MG63 (cell line): ENCODE measurements around the gene ATXN7L3. TPM values are rescaled to one million over a fixed set of nuclear protein-coding genes. Genes with fewer than 3 reads are reported as not detected.

Source experiments
- DNase-seq: peaks from one replicate; pipeline ENCODE4 v3.0.0-alpha.2; 2020
- H3K27me3 ChIP-seq: fragments of 250-450 bp; sonication (Bioruptor Pico); 2 replicates; pipeline ENCODE4 v1.5.1; 2020; ENCODE audit warnings: mild to moderate bottlenecking, moderate library complexity
- H3K36me3 ChIP-seq: fragments of 250-450 bp; sonication (Bioruptor Pico); 2 replicates; pipeline ENCODE4 v1.5.1; 2020; ENCODE audit warnings: mild to moderate bottlenecking, moderate library complexity
- H3K4me3 ChIP-seq: fragments of 250-450 bp; sonication (Bioruptor Pico); 2 replicates; pipeline ENCODE4 v1.5.1; 2020; ENCODE audit warnings: mild to moderate bottlenecking, moderate library complexity
- H3K9me3 ChIP-seq: fragments of 250-450 bp; sonication (Bioruptor Pico); 2 replicates; pipeline ENCODE4 v1.5.1; 2020; ENCODE audit warnings: mild to moderate bottlenecking, moderate library complexity
- total RNA-seq: library from RNA; depleted of rRNA; stranded (reverse); fragments of >200 nt; shearing (Covaris generic); gene quantifications from 2 replicates; pipeline ENCODE4 v1.2.3, GENCODE V29; 2014; ENCODE audit warnings: low replicate concordance

ATXN7L3 gene
- total RNA-seq, 1 experiment from 2014 or later: 37.0 TPM

DNA sequence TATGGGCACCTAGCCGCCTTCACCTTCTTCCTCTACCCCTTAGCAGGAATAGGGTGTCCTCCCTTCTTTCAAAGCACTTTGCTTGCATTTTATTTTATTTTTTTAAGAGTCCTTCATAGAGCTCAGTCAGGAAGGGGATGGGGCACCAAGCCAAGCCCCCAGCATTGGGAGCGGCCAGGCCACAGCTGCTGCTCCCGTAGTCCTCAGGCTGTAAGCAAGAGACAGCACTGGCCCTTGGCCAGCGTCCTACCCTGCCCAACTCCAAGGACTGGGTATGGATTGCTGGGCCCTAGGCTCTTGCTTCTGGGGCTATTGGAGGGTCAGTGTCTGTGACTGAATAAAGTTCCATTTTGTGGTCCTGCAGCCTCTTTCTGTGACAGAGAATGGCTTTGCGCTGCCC lies 8.3 kb downstream of the ATXN7L3 start:
- Histone ChIP-seq H3K4me3 (no peak overlapping the region), H3K36me3 (peaks cover 57% of the 10 kb centered on the region), H3K9me3 (no peaks in the 10 kb centered on the region), H3K27me3 (no peaks in the 10 kb centered on the region)
- DNase-seq: no peak

DNA sequence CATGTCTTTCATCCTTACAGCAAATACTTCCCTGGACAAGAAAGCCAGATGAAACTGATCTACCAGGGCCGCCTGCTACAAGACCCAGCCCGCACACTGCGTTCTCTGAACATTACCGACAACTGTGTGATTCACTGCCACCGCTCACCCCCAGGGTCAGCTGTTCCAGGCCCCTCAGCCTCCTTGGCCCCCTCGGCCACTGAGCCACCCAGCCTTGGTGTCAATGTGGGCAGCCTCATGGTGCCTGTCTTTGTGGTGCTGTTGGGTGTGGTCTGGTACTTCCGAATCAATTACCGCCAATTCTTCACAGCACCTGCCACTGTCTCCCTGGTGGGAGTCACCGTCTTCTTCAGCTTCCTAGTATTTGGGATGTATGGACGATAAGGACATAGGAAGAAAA lies 9.2 kb downstream of the ATXN7L3 start:
- H3K4me3 ChIP-seq: no peak overlapping the region
- no peaks in the 10 kb centered on the region for H3K9me3 ChIP-seq
- H3K36me3 ChIP-seq: peaks cover 50% of the 10 kb centered on the region
- no peak for DNase-seq
- H3K27me3 ChIP-seq: no peaks in the 10 kb centered on the region

DNA sequence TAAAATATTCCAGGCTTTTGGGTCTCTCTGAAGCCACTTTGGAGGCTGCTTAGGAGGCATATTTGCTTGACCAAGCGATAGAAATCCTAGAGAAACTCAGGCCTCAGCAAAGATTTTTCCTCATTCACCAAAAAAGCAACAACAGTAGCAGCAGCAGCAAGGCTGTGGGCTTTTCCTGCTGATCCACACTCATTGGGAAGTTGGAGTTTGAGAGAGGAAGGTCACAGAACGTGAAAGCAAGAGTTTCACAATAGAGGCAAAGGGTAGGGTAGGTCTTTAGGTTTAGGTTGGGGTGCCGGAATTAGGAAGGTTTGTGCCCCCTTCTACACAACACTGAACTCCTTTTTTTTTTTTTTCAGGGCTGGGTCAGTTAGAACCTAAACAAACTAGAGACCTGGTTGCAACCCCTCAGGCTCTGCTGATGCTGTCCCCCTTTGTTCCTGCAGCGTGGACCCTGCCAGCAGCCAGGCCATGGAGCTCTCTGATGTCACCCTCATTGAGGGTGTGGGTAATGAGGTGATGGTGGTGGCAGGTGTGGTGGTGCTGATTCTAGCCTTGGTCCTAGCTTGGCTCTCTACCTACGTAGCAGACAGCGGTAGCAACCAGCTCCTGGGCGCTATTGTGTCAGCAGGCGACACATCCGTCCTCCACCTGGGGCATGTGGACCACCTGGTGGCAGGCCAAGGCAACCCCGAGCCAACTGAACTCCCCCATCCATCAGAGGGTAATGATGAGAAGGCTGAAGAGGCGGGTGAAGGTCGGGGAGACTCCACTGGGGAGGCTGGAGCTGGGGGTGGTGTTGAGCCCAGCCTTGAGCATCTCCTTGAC lies 10.9 kb downstream of the ATXN7L3 start:
- no peak overlapping the region for H3K4me3 ChIP-seq
- DNase-seq: no peak
- no peaks in the 10 kb centered on the region for H3K9me3 ChIP-seq
- no peaks in the 10 kb centered on the region for H3K27me3 ChIP-seq
- peaks cover 35% of the 10 kb centered on the region for H3K36me3 ChIP-seq

DNA sequence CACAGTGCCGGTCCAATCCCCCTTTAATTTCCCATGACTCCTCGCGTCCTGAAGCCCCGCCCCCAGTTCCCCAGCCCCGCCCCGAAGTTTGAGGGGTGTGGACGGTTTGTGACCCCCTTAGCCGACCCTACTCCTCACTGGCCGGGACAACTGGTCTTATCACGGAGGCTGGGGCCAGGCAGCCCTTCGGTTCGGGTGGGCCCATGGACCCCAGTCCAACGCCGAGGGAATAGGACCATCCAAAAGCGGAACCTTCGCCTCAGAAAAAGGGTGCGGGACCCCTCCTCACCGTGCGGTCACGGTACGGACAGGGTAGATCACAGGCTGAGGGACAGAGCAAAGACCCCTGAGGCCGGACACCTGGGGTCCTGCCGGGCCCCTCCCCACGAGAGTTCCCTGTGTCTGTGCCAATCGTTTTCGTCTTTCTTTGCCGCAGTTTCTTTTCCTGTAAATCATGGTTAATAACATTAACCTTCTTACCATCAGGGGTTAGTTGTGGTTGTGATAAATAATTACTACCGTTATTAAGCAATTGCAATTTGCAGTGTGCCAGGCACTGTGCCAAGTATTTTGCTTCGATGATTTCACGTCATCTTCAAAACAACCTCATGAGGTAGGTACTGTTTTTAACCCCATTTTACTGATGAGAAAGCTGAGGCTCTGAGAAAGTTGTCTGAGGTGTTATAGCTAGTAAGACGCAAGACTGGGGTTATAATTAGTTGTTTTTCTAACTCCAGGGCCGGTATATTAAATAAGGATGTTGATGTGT lies 12.4 kb downstream of the ATXN7L3 start:
- Histone ChIP-seq H3K27me3 (no peaks in the 10 kb centered on the region), H3K4me3 (peak overlapping the region; percentile 84), H3K36me3 (peaks cover 24% of the 10 kb centered on the region), H3K9me3 (no peaks in the 10 kb centered on the region)
- no peak for DNase-seq

DNA sequence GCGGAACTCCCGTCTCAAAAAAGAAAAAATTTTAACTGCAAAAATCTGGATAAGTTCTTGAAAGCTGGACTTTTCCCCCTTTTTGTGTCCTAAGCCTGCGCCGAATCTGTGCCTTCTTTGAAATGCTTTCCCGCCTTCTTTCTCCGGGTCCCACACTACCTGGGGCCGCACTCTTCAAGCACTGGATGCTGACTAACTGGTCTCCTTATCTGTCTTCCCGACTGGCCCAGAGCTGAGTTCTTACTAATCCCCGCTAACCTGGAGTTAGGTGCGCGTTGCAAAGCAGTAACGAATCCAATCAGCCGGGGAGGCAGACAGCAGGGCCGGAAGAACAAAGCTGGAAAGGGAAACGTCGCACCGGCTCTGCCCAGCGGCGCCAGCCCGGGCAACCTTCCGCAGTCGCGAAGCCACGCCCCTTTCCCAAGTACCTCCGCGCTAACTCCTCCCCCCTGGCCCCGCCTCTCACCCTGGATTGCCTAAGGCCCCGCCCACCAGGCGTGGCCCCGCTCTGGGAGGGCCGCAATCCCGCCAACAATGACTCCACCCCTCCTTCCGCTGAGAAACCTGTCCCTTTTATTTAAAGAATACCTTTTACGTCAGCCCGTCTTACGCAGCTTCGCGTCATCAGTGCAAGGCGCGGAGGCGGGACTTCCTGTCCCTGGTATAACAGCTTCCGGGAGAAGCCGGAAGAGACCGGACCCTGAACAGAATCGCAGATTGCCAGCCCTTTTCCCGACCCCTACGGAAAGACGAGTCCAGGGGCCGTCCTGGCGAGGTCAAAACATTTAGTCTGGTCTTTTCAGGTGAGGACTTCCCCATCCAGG lies 13.2 kb downstream of the ATXN7L3 start, which contains the start of gene TMUB2:
TMUB2 (plus strand) TSS at position 666 of the 824 bp plus-strand sequence. CDS start 737 bp downstream, outside the sequence.
- no peaks in the 10 kb centered on the region for H3K9me3 ChIP-seq
- H3K36me3 ChIP-seq: peaks cover 29% of the 10 kb centered on the region
- peak within 1 kb of the TSS; percentile 84 for H3K4me3 ChIP-seq
- DNase-seq: peak; percentile 97
- no peaks in the 10 kb centered on the region for H3K27me3 ChIP-seq

DNA sequence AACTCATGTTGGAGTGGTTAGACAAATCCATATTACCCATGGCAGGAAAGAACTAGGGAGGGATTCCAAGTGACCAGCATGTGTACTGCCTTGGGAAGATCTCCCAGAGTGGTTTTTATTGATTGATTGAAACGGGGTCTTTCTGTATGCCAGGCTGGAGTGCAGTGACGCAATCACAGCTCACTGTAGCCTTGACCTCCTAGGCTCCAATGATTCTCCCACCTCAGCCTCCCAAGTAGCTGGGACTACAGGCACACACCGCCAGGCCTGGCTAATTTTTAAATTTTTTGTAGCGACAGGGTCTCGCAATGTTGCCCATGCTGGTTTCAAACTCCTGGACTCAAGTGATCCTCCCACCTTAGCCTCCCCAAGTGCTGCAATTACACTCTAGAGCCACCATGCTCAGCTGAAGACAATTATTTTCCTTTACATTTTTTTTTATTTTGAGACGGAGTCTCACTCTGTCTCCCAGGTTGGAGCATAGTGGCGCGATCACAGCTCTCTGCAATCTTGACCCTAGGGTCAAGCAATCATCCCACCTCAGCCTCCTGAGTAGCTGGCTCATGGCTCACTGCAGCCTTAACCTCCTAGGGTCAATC lies 15.4 kb downstream of the ATXN7L3 start:
- Histone ChIP-seq H3K27me3 (no peaks in the 10 kb centered on the region), H3K4me3 (no peak overlapping the region), H3K9me3 (no peaks in the 10 kb centered on the region), H3K36me3 (peaks cover 14% of the 10 kb centered on the region)
- DNase-seq: no peak

DNA sequence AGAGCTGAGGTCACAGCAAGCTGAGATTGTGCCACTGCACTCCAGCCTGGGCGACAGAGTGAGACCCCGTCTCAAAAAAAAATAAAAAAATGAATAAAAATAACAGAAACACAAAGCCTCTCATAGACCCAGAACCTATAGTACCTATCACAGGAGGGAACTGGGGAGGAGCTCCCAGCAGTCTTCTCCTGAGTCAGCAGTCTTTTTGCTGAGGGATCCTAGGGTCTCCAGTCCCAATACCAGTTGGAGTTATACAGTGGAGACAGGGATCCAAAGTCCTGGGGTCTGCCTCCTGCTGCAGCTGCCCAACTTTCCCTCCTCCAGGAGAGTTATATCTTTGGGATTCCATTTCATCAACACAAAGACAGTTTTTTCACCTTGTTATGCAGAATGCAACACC lies 16.7 kb downstream of the ATXN7L3 start:
- H3K4me3 ChIP-seq: no peak overlapping the region
- no peaks in the 10 kb centered on the region for H3K9me3 ChIP-seq
- H3K36me3 ChIP-seq: peaks cover 21% of the 10 kb centered on the region
- DNase-seq: no peak
- no peaks in the 10 kb centered on the region for H3K27me3 ChIP-seq

DNA sequence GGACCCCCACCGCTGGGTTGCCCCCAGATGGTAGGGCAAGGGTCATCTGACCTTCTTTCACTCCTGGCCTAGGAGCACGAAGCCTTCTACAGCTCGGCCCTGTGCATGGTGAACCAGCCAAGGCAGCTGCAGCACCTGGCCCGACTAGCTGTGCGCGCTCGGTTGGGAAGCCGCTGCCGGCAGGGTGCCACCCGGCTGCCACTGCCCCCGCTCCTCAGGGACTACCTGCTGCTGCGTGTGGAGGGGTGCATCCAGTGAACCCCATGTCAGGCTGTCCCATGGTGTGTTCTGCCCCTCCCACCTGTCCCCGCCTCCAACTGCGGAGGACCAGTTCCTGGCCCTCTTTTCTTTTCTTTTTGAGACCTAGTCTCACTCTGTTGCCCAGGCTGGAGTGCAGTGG lies 21.6 kb downstream of the ATXN7L3 start:
- no peaks in the 10 kb centered on the region for H3K9me3 ChIP-seq
- peaks cover 25% of the 10 kb centered on the region for H3K36me3 ChIP-seq
- no peaks in the 10 kb centered on the region for H3K27me3 ChIP-seq
- DNase-seq: no peak
- no peak overlapping the region for H3K4me3 ChIP-seq

DNA sequence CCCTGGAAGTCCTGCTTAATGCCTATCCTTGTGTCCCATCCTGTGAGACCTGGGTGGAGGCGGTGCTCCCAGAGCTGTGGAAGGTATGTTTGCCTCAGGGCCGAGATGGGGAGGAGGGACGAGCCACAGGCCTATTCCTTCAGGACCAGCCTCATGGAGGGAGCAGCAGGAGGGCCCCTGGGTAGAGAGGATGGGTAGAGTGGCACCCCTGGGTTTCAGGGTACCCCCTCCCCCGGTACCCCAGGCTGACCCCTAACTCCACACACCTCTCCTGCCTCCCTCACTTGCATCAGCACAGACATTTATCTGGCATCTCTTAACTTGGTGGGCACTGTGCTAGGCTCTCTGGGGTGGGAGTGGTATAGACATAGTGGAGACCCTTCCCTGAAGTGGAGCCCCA lies 22.0 kb downstream of the ATXN7L3 start:
- no peaks in the 10 kb centered on the region for H3K27me3 ChIP-seq
- no peak for DNase-seq
- H3K36me3 ChIP-seq: peaks cover 25% of the 10 kb centered on the region
- H3K4me3 ChIP-seq: no peak overlapping the region
- no peaks in the 10 kb centered on the region for H3K9me3 ChIP-seq

DNA sequence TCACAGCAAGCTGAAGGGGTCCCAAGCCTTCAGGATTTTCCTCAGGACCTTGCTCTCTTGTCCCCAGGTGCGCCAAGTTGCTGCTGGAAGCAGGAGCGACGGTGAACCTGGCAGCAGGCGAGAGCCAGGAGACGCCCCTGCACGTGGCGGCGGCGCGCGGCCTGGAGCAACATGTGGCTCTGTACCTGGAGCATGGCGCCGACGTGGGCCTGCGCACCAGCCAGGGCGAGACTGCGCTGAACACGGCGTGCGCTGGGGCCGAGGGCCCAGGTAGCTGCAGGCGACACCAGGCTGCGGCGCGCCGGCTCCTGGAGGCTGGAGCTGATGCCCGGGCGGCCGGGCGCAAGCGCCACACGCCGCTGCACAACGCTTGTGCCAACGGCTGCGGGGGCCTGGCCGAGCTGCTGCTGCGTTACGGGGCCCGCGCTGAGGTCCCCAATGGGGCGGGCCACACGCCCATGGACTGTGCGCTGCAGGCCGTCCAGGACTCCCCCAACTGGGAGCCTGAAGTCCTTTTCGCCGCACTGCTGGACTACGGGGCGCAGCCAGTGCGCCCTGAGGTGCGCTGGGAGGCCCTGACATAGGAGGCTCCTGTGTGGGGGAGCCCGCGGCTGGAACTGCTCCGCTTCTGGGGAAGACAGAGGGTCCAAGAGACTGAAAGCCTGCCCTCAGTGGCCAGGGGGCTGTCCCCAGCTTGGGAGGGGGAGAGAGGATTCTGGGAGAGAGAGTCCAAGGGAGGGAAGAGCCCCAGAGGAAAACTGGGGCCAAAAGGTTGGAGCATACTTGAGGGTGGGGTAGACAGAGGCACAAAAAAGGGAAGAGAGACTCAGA lies 22.8 kb downstream of the ATXN7L3 start:
- H3K27me3 ChIP-seq: no peaks in the 10 kb centered on the region
- no peaks in the 10 kb centered on the region for H3K9me3 ChIP-seq
- peaks cover 19% of the 10 kb centered on the region for H3K36me3 ChIP-seq
- H3K4me3 ChIP-seq: no peak overlapping the region
- DNase-seq: no peak

DNA sequence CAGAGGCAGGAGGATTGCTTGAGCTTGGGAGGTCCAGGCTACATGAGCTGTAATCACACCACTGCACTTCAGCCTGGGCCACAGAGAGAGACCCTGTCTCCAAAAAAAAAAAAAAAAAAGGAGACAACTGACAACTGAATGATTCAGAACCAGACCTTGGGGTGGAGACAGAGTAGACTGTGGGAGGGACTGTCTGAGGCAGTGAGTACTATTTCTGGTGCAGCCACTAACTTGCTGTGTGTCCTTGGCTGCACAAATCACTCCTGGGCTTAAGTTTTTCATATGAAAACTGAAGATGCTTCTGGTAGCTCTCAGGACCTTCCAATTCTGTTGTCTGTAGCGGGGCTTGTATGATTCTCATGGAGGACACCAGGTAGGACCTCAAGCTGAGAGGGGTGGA lies 23.4 kb downstream of the ATXN7L3 start:
- no peak overlapping the region for H3K4me3 ChIP-seq
- H3K9me3 ChIP-seq: no peaks in the 10 kb centered on the region
- no peaks in the 10 kb centered on the region for H3K27me3 ChIP-seq
- H3K36me3 ChIP-seq: peaks cover 16% of the 10 kb centered on the region
- no peak for DNase-seq

DNA sequence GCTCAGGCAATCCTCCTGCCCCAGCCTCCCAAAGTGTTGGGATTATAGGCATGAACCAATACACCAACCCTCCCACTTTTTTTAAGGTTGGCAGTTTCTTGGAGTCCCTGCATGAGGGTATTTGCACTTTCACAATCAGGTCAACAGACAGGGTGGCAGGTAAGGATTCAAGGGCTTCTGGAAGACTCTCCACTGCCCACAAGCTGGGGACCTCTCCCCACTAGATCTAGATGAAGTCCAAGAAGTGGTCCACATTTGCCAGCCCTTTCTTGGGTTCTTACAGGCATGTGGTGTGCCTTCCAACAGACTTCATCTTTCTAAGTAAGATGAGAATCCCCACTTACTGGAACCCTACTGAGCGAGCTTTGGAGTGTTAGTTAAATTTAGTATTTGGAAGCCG lies 25.3 kb downstream of the ATXN7L3 start:
- no peak for DNase-seq

DNA sequence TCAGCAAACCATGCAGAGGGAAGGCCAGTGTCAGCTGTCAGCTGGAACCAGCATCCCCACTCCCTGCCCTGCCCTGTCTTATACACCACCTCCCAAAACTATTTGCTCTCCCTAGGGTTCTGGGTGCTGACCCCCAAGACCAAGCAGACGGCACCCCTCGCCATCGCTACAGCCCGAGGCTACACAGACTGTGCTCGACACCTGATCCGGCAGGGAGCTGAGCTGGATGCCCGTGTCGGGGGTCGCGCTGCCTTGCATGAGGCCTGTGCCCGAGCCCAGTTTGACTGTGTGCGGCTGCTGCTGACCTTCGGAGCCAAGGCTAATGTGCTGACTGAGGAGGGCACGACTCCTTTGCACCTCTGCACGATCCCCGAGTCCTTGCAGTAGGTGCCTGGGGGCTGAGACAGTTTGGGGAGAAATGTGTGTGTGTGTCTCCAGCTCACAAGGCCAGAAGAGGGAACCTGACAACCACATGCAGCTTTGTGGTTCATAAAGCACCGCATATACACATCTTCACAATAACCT lies 27.7 kb downstream of the ATXN7L3 start:
- no peaks in the 10 kb centered on the region for H3K27me3 ChIP-seq
- no peaks in the 10 kb centered on the region for H3K9me3 ChIP-seq
- H3K36me3 ChIP-seq: peaks cover 6% of the 10 kb centered on the region; the same call in 1 of the 2 replicates
- no peak for DNase-seq
- H3K4me3 ChIP-seq: no peak overlapping the region

More for the DNA sequence above, 25.3 kb downstream of the ATXN7L3 start:
- Histone ChIP-seq H3K36me3 (peaks cover 16% of the 10 kb centered on the region), H3K9me3 (no peaks in the 10 kb centered on the region), H3K4me3 (no peak overlapping the region), H3K27me3 (no peaks in the 10 kb centered on the region)

DNA sequence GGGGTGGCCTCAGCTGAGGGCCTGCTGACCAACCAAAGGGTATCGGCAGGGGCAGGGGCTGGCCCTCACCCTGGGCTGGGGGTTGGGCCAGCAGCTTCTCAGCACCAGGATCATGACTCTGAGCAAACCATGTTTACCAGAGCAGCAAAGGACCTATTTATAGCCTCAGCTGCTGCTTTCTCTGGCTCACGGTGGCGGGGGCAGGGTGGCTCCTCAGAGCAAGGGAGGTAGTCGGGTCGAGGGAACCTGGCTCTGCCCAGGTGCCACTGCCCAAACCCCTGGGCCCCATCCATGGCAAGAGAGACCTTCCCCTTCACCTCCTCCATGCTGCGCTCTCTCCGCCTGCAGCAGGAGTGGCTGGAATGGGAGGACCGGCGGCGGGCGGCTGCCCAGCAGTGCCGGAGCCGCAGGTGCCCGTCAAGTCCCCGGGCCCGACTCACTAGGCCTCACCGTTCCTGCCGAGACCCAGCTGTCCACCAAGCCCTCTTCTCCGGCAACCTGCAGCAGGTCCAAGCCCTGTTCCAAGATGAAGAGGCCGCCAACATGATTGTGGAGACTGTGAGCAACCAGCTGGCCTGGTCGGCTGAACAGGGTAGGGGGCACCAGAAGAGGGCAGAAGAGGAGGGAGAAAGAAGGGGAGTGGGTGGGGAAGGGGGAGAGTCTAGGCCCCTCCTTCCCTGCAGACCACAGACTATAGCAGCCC lies 29.0 kb downstream of the ATXN7L3 start, which contains the start of gene ASB16:
ASB16 (plus strand) TSS at position 206 of the 703 bp plus-strand sequence; CDS start at position 292, 86 bp downstream.
- H3K4me3 ChIP-seq: no peak within 1 kb of the TSS
- H3K9me3 ChIP-seq: no peaks in the 10 kb centered on the region
- DNase-seq: no peak
- no peaks in the 10 kb centered on the region for H3K27me3 ChIP-seq
- peaks cover 6% of the 10 kb centered on the region; the same call in 1 of the 2 replicates for H3K36me3 ChIP-seq

DNA sequence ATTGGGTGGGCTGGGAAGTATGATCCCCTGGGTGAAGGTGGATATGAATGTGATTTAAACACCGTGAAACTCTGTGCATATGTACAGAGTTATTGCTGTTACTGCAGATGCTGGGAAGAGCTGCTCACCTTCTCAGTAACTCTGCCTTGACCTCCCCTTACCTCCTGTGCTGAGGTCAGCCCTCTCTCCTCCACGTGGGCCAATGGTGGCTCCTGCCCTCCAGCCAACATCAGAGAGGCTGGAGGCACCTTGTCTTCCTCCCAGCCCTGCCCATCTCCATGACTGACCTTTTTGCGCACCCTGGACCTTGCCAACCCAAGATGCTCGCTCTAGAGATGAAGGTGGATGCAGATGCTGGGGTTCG lies 29.6 kb downstream of the ATXN7L3 start:
- Histone ChIP-seq H3K4me3 (no peak overlapping the region), H3K36me3 (peaks cover 6% of the 10 kb centered on the region; the same call in 1 of the 2 replicates), H3K27me3 (no peaks in the 10 kb centered on the region), H3K9me3 (no peaks in the 10 kb centered on the region)
- DNase-seq: no peak
